NCI-H2227 treated with DMSO at 0.1 percent for 48 hours (cell line): Measurements from ENCODE around the gene THRAP3.

Experiments
- DNase-seq: peaks from one replicate; lab custom pipeline; 2025; lab: John Stamatoyannopoulos, UW

The THRAP3 gene

DNA sequence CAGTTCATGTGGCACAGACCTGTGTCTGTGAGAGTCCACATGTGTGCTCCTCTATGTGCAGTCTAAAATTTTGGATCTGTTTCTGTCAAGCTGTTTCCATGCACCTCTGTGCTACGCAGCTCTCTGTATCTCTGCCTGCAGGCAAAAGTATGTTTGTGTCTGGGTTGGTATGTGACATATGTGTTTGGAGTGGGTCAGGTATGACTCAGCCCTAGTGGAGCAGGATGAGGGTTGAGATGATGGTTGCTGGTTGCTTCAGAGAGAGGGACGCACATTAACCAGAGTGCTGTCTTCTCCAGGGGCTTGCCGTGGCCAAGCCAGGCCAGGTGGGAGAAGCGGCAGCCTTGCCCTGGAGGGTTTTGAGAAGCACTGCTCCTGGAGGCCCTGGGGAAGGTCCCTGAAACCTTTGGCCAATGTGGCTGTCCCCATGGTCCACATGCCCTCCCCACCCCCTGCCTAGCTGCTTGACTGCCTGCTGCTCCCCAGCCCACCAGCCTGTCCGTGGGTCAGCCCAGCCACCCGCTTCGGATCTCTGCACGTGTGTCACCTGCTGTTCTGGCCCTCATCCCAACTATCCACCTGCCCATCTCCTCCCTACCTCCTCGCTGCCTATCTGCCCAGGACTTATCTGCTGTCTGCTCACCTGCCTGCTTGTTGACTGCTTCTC is 103.3 kb downstream of the THRAP3 start:
- no peak for DNase-seq

DNA sequence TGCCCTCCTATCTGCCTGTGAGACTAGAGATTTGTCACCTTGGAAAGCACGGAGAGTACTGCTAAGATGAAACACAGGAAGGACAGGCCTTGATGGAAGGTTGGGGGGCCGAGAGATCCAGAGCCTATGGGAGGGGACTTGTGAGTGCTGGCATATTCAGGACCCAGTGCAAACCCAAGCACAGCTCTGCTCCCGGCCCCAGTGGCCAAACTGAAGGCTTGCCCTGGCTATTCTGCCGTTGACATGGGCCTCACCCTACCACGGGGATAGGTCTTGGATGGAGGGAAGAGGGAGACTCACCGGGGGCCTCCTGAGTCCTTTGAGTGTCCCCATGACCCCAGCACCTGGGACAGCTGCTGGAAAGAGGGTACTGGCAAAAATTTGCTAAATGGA is 103.8 kb downstream of the THRAP3 start:
- DNase-seq: no peak

DNA sequence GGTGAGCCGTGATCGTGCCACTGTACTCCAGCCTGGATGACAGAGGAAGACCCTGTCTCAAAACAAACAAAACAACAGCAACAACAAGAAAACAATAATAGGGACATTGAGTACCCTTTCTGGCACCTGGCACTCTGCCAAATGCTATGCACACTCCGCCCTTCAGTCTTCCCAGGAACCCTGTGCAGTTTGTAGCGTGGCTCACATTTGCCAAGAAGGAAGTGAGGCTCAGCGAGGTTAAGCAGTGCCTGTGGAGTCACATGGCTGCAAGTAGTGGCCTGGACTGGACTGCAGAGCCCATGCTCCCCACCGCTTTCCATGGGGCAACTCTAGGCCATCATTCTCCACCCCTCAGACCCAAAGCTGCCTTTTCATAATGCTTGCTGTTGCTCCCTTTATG is 104.5 kb downstream of the THRAP3 start:
- DNase-seq: peak; percentile 11

DNA sequence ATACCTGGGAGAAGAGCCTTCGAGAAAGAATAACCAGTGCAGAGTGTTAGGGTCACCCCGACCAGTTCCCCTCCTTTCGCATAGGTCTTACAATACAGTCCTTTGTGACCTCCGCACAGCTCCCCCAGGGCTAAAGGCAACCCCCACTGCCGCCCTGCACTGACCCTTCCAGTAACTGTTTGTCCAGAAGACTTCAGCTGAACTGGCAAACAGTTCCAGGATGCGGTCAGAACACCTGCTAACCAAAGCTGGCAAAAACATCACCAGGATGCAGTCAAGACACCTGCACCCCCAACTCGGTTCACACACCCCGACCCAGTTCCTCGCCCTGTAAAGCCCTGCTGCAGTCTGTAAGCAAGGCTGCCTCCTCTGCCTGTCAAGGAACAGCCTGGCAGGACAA is 105.6 kb downstream of the THRAP3 start:
- DNase-seq: no peak

DNA sequence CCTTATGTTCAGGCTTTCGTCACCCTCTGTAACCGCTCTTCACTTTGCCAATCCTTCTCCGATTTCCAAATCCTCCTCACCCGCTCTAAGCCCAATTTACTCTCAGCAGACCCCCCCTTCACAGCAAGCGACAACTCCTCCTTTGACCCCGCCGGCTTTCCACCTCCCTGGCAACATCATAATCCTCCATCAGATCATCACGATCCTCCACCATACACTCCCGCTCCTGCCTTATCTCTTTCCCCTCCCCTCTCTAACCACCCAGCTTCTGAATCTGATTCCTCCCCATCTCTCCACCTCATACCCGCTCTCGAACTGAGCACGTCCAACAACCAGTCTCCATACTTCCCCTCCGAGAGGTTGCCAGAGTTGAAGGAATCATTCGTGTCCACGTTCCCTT is 106.7 kb downstream of the THRAP3 start:
- DNase-seq: no peak

DNA sequence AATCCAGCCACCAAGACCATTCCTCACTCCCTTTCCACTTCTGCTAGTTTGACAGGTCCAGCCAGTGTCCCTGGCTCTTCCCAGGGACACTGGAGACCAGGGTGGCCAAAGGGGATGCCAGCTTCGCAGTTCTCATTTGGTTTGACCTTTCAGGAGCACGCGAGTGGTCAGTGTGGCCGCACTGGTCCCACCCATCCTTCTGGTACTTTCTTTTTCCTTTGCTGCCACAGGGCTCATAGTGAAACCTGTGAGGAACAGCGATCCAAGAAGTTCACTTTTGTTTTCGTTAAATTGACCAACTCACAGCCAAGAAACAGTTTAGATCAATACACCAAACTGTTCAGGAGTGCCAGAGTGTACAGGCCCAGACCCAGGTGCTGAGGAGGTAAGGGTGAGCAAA is 113.6 kb downstream of the THRAP3 start:
- no peak for DNase-seq

DNA sequence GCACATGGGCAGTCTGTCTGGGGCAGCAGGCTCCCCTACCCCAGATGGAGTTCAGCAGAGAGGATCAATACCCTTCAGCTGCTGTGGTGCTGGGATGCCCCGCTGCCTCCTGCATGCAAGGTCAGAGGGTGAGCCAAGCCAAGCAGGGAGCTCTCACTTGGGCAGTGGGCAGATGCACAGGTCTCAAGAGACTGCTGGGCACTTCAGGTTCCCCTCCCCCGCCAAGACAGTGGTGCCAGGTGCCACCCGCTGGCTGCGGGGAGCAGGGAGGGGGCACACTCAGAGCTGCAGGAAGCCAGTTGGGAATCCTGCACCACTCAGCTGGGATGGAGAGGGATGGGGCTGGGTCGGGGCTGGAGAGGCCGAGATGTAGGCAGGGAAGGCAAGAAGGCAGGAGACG is 115.0 kb downstream of the THRAP3 start:
- no peak for DNase-seq

DNA sequence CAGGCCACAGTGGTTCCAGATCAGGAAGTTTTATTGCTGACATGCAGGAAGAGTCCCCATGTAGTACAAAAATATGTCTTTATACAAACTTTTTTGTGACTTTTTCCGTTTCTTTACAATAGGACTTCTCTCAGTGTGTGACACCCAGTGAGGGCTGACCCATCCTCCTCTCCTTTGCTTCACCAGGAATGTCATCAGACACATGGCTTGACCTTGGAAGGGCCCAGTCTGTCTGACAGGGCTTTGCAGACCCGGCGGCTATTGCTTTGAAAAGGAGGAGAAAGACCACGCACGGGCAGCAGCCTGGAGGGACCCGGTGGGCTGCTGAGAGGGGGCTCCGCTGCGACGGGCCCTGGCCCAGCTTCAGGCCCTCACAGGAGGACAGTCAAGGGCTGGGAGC is 115.4 kb downstream of the THRAP3 start:
- no peak for DNase-seq

DNA sequence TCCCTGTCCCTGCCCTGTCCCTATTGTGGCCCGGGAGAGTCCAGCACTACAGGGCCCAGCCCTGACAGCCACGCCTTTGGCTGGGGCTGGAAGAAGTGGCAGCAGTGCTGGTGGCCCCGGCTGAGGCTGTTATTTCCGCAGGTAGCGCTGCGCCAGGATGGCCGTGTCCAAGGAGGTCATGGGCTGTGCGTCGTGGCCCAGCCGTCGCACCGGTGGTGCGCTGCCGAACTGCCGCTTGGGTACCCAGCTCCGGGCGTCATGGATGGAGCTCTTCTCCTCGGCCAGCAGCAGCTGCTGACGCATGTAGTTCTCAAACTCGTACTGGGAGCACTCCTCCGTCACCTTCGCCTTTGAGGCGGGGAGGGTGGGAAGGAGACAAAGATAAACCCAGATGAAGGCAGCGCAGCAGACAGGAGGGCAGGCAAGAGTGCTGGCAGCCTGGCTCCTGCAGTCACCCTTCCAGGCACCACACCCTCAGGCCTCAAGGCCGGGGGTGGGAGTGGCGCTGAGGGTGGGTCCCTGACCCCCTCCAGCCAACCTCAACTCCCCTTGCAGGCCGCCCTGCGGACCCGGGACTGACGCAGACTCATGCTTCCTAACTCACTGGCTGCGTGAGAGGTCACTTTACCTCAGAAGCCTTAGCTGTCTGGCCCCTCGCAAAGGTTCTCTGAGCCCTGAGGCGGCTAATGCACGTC is 117.5 kb downstream of the THRAP3 start:
- DNase-seq: no peak

DNA sequence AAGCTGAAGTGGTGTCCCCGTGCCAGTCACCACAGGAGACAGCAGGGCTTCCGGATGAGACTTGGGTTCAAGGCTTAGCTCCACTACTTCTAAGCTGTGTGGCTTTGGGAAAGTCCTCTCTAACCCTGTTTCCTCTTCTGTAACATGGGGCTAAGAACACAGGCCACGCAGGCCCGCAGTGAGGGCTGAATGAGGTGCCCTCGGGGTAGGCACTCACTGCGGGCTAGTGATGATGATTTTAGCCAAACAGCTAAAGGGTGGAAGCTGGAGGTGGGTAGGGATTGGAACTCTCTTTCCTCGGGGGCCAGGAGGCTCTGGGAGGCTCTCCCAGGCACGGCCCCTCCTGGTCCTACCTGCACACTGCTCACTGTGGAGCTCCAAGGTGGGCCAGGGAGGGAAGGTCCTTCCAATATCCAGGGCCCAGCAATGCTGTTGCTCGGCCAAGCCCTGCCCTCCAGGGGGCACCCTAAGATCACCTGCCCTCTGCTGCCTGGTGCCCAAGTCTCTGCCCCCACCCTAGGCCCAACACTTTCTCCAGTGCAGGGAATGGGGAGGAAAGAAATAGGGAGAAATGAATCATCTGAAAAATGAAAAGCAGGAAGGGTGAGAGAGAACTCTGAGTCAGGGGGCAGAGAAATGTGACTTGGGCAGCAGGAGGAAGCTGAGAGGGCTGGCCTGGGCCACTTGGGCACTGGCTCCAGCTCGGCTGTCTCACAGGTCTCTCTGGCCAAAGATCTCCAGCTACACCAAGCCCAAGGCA is 118.4 kb downstream of the THRAP3 start:
- no peak for DNase-seq

DNA sequence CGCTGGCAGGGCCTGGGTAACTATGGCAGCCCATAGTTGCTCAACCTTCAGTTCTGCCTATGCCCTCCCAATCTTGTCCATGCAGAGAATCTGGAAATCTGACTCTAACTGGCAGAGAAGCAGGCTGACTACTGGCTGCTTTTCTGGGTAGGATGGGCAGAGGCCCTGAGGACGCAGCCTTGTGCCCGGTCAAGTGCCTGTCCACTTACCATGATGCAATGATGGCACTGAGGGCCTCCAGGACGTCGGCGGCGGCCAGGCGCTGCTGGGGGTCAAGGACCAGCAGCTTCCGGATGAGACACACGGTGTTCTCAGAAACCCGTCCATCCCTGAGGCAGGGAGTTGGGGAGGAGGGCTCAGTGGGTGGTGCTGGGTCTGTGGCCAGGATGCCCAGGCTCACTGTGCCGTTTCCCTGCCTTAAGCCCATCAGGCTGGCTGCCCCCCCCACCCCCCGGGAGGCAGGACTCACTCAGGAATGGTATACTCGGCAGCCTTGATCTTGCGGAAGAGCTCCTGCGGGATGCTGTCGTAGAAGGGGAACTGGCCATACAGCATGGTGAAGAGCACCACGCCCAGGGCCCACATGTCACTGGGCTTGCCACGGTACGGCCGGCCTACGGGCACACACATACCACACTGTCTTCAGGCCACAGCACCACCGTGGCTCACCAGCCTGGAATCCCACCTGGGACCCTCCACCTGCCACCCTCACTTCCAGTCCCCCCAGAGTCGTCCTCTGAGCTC is 119.6 kb downstream of the THRAP3 start:
- no peak for DNase-seq

DNA sequence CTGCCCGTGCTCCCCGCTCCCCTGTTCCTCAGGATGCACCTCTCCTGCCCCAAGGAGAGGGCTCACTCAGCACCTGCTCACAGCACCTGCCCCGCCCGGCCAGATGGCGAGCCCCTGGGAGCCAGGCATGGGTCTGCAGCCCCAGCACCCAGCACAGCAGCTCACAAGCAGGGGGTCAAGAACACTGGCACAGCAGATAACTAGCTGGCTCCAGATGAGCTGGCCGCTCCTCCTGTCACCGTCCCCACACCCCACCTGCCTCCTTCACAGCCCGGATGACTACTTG is 120.1 kb downstream of the THRAP3 start:
- no peak for DNase-seq

DNA sequence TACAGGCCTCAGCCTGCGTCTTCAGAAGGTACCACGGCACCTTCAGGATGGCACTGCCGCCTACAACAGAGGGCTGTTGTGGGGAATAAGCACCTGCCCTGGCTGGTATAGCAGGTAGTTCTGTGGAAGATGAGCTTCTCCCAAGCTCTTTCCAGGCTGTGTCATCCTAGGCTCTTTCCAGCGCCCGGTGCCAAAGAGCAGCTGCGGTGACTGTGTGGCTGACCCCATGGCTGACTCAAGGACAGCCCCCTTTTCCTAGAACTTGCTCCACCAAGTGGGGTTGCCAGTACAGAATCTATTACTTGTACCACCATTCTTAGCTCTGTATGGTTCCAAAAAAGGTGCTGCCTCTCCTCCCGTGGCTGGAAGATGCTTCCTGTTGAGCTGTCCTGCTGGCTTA is 121.1 kb downstream of the THRAP3 start:
- DNase-seq: no peak

DNA sequence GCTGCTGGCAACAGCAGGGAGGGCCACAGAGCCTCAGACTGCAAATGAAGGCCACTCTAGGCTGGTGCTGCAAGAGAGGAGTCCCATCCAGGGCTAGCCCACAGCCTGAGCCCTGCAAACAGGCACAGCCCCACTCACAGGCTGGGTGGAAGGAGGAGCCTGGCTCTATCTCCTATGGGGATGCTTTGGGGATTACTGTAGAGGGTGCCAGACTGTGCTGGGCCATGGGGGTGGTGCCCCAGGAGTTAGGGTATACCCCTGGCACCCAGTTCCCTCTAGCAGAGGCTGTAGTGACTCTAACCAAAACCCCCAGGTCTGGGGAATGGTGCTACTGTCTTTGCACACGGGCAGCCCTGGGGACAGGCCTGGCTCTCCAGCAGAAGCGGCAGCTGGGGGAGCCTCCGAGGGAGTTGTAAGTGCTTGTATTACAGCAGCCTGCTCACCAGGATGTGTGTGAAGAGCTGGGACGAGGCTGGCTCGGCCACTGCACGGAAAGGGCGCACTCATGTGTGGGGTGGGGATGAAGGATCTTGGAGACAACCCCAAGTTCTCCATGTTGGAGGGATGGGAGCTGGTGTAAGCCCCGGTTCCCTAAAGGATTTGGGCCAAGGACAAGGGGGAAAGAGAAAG is 122.6 kb downstream of the THRAP3 start:
- no peak for DNase-seq

DNA sequence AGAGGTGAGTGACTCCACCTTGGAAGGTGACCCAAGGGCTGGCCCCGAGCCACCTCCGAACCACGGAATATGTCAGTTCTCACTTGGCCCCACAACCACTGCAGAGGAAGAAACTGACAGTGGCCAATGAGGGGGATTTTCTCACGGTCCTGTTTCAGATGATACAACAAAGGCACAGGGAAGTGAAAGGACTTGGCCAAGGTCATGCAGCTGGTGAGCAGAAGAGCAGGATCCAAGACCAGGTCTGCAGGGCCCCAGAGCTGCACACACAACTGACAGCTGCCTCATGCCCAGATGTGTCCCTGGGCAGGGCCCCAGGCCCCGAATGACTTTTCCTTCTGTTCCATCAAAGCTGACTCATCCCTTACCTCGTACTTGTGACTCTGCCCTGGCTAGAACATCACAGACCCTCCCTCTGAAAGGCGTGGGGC is 125.0 kb downstream of the THRAP3 start:
- no peak for DNase-seq

DNA sequence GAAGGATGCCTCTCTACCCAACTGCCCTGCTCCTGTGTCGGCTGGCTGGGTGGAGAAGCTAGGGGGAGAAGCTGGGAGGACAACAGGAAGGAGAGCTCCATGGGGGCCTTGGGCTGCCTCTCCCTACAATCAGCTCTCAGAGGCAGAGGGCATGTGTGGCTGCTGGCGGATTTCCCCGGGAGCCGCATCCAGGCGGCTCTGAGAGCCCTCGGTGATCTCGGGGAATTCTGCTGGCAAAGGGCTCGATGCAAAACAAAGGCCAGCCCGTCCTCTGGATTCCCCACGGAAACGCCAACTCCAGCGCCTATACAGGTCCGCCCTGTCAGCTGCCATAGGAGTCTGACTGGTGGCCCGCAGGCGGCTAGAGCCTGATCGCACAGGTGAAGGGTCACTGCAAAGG is 125.6 kb downstream of the THRAP3 start:
- DNase-seq: no peak

DNA sequence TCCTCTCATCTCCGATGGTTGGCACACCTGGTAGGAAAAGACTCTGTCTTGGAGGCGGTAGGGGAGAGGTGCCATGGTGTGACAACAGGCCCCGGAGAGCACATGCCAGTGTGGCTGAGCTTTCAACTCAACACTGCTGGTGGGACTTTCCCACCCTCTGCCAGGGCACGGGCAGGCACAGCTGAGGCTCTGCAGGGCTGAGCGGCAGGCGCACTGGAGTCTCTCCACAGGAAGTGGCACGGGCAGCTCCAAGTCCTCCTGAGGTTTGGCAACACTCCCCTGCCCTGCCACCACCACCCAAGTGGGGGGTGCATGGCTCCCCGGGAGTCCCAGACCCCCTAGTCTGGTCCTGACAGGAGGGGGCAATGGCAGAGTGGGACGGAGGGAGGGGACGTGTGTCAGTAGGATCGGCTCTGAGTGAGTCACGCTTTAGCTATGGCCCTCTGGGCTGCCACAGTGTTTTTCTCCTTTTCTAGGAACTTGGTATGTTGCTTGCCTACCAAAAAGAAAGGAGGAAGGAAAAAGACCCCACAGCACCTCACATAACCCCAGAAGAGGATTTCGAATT is 126.5 kb downstream of the THRAP3 start:
- no peak for DNase-seq

DNA sequence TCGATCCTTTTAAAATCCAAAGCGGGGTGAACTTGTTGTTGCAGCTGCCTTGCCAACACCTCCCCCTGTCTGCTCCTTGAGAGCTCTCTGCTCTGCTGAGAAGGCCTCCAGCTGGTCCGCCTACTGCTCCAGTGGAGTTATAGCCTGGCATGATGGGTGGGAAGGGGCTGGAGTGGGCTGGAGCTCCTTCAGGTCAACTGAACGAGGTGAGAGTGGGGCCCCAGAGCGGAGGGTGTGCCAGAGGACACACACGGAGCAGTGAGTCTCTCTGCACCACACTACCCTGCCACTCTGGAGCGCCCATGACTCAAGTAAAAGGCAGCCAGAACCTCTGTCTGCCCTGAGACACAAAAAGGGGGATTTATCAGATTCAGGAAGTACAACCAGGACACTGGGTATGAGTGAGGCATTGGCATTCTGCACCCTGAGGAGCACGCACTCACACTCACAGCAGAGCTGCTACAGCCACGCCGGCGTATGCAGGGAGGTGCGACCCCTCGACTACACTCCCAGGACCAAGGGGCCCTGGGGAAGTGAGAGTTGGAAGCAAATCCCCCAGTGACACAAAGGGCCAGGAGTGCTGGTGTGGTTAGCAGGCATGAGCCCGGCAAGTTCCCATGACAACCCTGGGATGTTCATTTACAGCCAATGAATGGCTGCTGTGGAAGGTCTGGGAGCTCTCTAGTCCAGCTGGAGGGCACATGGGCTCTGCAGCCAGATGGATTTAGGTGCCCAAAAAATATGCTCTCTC is 127.2 kb downstream of the THRAP3 start:
- peak; percentile 35 for DNase-seq

DNA sequence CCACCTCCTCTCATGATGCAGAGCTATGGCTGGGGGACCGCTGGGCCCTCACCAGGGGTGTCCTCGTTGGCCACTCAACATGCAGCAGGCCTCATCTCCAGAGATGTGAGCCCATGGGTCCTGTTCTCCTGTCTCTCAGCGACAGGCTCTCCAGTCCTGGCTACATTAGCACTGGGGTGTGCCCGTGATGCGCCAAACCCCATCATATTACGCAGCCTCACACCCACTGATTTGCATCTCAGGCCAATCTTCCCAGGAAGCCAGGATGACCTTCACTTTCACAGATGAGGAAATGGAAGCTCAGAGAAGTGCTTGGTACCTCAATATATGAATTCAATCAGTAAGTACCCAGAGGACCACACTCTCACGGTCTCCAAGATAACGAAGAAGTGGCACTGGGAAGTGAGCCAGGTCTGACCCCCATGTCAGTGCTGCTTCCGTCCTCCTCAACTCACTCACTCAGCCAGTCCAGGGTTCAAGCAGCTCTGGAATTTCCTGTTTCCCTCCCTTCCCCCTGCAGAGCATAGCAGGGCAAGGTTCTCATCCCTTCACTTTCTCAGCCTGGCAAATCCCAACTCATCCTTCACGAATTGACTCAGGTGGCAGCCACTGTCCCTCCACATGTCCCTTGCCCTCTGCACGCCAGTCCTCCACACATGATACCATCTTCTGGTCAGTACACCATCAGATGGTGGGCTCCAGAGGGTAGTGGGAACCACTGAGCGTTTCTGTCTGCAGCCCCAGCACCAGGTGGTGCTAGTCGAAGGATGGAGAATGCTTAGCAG is 128.1 kb downstream of the THRAP3 start:
- no peak for DNase-seq
